GM19099 (cell line): ENCODE results near the gene VWA5B1.

Experiments
- POLR2A ChIP-seq: IDR thresholded peaks from 3 replicates; pipeline ENCODE4 v1.6.1; 2011; ENCODE audit warnings: low read depth; ENCODE audit not compliant: insufficient read length; ENCODE audit errors: extremely low read depth

VWA5B1 gene, protein sequence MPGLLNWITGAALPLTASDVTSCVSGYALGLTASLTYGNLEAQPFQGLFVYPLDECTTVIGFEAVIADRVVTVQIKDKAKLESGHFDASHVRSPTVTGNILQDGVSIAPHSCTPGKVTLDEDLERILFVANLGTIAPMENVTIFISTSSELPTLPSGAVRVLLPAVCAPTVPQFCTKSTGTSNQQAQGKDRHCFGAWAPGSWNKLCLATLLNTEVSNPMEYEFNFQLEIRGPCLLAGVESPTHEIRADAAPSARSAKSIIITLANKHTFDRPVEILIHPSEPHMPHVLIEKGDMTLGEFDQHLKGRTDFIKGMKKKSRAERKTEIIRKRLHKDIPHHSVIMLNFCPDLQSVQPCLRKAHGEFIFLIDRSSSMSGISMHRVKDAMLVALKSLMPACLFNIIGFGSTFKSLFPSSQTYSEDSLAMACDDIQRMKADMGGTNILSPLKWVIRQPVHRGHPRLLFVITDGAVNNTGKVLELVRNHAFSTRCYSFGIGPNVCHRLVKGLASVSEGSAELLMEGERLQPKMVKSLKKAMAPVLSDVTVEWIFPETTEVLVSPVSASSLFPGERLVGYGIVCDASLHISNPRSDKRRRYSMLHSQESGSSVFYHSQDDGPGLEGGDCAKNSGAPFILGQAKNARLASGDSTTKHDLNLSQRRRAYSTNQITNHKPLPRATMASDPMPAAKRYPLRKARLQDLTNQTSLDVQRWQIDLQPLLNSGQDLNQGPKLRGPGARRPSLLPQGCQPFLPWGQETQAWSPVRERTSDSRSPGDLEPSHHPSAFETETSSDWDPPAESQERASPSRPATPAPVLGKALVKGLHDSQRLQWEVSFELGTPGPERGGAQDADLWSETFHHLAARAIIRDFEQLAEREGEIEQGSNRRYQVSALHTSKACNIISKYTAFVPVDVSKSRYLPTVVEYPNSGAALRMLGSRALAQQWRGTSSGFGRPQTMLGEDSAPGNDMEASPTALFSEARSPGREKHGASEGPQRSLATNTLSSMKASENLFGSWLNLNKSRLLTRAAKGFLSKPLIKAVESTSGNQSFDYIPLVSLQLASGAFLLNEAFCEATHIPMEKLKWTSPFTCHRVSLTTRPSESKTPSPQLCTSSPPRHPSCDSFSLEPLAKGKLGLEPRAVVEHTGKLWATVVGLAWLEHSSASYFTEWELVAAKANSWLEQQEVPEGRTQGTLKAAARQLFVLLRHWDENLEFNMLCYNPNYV

DNA sequence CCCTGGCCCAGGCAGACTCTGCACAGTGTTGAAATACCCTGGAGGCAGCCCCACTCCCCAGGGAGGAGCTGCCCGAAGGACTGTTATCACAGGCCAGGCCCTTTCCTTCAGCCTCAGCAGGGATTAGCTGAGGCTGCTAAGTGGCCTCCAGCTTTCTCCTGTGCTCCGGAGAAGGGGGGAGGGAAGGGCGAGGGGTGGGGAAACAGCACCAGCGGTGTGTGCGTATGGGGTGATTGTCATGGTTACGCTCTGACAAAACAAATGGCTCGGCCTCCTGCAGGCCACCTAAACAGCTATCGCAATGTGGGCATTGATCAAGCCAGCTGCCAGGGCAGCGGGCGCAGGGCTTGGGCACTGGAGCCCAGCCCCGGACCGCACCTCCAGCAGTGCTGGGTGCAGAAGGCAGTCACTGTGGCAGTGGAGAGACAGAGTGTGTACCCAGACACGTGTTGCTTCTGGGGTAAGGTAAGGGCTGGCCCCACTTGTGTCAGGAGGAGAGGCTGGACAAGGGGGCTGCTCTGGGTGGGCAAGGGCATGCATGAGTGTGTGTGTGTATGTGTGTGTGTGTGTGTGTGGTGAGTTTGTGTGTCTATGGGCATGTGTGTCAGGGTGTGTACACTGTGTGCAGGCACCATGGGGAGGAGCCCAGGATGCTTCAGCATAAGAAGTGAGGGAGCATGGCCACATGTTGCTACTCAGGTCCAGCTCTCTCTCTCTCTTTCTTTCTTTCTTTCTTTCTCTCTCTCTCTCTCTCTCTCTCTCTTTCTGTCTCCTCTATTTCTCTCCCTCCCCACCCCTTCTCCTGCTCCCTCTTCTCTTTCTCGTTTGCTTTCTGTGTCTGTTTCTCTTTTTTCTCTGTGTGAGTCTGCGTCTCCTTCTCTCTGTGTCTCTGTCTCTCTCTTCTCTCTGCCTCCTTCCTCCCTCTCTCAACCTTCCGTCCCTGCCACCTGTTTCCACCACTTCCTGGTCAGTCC is at the start of gene VWA5B1:
VWA5B1 (plus strand) TSS at position 252 of the 974 bp plus-strand sequence. CDS start 19,727 bp downstream, outside the sequence.
- TF ChIP-seq POLR2A: no peak

DNA sequence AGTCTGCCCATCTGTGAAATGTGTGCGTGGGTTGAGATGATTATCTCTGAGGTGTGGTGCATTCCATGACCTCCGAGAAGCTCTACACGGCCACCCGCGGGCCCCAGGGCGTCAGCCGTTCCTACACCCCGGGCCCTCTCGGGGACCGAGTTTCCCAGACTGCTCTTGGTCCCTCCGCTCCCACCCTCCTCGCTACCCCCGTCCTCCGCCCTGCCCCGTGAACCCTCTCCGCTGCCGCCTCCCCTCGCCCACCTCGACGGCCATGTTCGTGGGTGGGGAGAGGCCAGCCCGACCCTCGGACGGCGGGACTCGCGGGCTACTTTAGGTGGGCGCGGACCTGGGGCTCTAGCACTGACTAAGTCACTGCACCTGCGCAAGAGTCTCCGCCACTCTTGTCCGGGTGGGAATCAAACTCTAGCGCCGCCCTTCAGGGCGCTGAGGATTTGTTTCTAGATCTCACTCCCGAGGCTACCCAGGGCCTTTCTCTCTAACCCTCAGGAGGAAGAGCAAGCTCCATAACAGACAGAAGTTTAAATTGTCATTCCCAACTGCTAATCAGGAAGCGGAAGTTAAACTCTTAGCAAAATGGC is 47.7 kb upstream of the VWA5B1 start:
- TF ChIP-seq POLR2A: no peak

DNA sequence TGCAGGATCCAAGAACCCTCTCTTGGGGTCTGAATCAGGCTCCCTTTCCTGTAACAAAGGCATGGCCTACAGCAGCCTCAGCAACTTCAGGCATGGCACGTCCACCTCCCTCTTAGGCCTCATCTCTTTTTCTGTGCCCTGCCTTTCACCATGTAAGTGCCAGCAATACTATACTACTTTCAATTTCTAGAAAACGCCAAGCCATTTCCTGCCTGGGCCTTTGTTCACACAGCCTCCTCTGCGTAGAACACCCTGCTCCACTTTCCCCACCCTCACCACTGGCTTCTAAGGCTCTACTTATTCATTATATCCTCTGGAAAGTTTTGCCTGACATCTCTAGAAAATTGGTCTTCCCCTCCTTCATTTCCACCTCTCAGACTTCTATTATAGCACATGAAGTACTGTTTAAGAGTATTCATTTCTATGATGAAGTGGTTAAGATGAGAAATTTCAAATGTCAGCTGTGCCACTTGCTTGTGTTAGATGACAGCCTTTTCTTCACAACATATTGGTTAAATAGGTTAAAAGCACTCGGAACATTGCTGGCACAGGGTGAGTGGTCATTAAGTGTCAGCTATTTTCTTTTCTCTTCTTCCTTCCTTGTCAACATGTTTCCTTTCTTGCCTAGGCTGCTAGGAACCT is 41.6 kb upstream of the VWA5B1 start:
- no peak for TF ChIP-seq POLR2A

DNA sequence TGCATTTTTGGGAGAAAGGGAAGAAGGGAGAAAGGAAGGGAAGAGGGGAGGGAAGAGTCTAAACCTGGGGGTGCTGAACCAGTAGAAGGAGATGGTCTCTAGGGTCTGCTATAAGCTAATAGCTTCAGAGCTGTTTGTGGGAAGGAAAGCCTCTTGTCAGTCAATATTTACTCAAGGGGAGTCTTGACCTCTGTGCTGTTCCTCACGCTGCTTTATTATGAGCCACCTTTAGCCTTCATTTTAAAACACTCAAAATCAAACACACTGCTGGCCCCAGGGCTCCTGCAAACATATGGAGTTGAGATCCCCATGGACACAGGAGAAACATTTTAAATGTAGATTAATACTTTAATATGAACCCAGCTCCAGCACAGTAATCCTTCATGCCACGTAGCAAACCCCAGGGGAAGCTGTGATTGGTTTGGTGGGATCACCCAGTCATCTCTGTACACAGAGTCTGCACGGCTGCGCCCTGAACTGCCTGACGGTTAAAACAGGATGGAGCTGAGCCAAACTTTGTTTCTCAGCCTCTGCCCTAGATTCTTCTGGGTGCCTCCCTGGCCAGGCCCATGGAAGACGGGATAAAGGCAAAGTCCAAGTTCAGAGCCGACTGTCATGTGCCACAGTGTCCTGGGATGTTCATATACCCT is 40.2 kb upstream of the VWA5B1 start:
- TF ChIP-seq POLR2A: no peak

DNA sequence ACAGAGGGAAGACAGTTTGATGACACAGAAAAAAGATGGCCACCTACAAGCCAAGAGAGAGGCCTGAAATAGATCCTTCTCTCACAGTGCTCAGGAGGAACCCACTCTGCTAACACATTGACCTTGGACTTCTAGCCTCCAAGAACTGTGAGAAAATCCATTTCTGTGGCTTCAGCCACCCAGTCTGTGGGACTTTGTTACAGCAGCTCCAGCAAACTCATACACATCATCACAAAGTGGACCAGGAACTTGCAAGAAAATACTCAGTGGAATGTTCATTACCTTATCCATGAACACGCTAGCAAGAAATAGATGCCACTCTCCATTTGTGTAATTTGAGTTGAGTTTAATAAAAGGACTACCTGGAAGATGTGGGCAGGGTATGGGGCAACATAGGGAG is 38.1 kb upstream of the VWA5B1 start:
- no peak for TF ChIP-seq POLR2A

DNA sequence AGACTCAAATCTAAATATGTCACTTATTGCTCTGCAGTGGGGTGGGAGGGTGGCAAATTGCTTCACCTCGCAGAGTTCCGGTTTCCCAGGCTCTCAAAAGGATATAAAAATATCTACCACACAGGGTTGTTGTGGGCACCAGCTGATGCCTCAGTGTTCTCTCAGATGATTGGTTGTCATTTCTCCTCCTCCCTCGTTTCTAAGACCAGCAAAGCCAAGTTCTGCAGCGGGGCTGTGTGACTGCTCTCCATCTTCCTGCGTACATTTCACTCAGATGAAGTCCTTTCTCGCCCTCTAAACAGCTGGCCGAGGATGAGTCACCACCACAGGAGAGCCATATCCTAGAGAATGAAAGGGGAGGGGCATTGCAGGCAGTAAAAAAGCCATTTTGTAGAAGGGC is 35.0 kb upstream of the VWA5B1 start:
- no peak for TF ChIP-seq POLR2A

DNA sequence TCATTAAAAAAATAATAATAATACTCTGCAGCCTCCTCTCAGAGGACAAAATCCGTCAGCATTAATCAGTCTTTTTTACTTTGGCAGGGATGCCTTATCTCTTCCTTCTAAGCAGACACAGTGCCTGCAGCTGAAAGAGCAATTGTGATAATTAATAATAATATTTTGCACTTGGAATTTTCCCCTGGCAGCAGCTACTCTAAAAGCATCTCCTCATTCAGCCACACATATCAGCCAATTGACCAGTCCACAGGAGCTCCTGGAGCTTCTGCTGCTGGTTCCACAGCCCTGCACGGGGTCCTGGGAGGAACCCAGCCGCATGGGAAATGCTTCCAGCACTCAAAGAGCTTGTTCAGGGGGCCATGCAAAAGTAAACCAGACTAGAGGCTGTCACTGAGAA is 31.0 kb upstream of the VWA5B1 start:
- no peak for TF ChIP-seq POLR2A

DNA sequence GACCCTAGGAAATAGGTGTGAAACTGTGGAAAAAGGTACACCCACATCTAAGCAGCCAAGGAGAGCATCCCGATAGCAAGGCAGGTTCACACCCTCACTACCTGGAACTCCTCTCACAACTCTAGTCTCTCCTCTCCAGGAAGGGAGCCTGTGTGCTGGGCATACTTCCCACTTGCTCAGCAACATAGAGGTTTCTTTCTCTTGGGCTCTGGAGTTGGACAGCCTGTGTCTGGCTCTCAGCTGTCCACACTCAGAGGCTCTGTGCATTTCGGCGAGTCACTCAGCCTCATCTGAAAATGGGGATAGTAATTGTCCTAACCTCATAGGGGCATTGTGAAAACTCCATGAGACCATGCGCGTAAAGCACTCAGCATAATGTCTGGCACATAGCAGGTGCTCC is 29.6 kb upstream of the VWA5B1 start:
- TF ChIP-seq POLR2A: no peak

DNA sequence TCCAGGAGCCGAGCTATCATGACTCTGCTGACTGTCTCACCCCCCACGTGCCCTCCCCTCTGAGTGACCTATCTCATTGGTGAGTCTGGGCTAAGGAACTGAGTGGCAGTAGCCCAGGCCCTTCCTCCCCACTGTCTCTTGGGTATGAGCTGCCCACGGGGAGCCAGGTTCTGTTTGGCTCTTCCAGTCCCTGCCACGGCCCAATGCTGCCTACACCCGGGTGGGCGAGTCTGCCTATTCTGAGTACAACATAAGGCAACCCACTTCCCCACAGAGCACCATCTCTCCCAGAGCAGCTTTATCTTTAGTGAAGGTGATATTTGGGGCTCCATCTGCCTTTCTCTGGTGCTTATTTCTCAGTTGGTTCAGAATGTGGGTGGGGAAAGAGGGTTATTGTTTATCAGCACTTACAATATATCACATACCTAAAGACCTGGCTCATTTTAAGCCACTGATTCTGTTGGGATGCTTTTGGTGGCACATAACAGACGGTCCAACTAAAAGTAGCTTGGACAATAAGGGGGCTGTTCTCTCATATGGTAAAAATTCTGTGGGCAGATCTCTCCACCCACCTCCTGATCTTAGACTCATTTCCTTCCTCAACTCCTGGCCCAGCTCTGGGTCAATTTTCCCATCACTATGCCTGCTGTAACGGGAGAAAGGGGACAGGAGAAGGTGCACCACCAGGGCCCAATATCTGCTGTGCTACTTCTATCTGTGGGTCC is 27.7 kb upstream of the VWA5B1 start:
- TF ChIP-seq POLR2A: no peak

DNA sequence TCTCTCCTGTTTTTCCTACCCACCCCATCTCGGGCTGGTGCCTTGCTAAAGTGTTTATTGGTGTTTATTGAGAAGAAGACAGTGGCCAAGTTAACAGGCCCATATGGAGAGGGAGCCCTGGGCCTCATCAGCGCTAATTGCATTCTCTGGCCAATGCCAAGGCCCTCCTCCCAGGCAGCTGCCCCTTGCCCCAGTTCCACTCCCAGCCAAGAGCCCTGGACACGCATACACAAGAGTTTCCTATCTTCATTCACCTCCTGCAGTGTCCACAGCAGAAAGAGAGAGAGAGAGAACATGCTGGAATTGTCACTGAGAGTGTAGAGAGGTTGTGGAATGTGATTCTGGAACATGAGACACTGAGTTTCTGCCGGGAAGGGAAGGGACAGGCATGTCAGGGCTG is 25.4 kb upstream of the VWA5B1 start:
- TF ChIP-seq POLR2A: no peak

DNA sequence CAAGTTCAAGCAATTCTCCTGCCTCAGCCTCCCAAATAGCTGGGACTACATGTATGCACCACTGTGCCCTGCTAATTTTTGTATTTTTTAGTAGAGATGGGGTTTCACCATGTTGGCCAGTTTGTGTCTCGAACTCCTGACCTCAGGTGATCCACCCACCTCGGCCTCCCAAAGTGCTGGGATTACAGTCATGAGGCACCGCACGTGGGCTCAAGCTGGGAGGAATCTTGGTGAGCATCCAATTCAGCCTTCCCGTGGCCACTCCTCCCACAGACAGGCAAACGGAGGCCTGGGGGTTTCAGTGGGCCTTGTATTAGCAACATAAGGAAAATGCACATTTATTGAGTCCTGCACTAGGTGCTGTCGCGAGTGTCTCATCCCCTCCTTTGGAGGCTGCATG is 24.5 kb upstream of the VWA5B1 start:
- TF ChIP-seq POLR2A: no peak

DNA sequence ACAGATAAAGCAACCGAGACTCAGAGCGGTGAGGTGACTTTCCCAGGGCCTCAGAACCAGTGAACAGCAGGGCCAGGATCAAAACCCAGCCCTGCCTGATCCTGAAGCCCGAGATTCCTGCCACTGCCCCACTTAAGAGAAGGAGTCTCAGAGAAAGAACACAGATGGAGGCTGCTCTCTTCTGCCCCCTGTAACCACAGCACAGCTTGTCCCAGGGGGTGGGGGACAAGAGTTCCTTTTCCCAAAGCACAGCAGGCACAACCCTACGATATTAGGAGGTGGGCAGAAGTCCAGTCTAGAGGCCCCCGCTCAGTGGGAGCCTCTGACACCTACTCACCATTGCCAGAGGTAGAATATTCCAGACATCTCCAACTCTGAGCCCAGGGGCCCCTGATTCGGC is 24.0 kb upstream of the VWA5B1 start:
- no peak for TF ChIP-seq POLR2A
